Panc1 (cell line): Measurements from ENCODE around the gene CDC6.

Experiments used
- POLR2AphosphoS5 ChIP-seq: IDR thresholded peaks from 2 replicates; pipeline ENCODE4 v1.6.1; 2012; ENCODE audit warnings: mild to moderate bottlenecking, low read depth, low read length, moderate library complexity
- SIN3A ChIP-seq: IDR thresholded peaks from 2 replicates; pipeline ENCODE4 v1.6.1; 2012; ENCODE audit warnings: low read depth, mild to moderate bottlenecking, low read length, moderate library complexity, borderline replicate concordance; ENCODE audit not compliant: insufficient read depth
- TCF7L2 ChIP-seq: IDR thresholded peaks from 2 replicates; pipeline ENCODE4 v1.6.1; 2011; ENCODE audit warnings: mild to moderate bottlenecking, low read depth, low read length, inconsistent platforms
- TF ChIP-seq, protein P1 (sequence below): fragments of 450-650 bp; IDR thresholded peaks from 2 replicates; pipeline ENCODE4 v1.5.1; 2017; ENCODE audit warnings: mild to moderate bottlenecking
- TF ChIP-seq, protein P2 (sequence below), 2 experiments: IDR thresholded peaks; 2 replicates each; pipeline ENCODE4 v1.6.1; 2011 to 2012; ENCODE audit warnings: low read depth in 2 of 2, control low read depth in 1 of 2, low read length in 1 of 2, mild to moderate bottlenecking in 1 of 2, moderate library complexity in 1 of 2; ENCODE audit not compliant: insufficient read depth in 1 of 2

DNA sequence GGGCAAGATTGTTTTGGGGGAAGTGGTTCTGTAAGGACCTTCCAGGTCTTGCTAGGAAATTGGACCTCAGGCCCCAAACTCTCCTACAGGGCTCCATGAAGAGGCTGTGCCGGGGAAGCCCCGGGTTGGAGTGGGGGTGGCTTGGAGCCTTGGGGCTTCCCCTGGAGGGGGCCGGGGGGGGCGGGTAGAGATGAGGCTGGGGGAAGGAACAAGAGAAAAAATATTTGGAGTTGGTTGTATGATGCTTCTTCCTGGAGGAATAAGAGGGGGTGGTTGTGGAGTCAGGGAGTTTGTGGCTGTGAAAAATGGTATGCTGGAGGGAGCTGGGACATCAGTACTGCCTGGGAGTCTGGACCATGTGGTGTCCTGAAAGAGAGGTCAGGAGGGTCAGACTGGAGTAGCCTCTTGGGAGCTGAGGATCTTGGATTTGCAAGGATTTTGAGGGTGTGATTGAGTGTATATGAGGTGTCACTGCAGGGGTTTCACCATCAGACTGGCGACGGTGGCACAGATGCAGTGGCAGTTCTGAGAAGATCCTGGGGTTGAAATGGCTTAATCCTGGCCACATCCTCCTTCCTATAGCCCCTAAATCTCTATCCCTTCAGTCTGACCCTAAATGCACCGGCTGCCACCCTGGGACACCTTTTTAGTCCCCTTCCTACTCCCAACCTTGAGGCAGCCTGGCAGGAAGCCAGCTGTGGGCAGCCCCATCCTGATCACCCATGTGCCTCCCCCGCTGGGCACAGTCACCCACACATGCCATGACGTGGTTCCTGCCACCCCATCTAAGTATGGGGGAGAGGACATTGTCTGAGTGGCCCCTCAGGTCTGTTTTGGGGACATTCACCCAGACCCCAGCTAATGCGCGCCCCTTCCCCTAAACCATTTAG, 32.2 kb downstream of the CDC6 start:
- TF ChIP-seq, protein P1, sequence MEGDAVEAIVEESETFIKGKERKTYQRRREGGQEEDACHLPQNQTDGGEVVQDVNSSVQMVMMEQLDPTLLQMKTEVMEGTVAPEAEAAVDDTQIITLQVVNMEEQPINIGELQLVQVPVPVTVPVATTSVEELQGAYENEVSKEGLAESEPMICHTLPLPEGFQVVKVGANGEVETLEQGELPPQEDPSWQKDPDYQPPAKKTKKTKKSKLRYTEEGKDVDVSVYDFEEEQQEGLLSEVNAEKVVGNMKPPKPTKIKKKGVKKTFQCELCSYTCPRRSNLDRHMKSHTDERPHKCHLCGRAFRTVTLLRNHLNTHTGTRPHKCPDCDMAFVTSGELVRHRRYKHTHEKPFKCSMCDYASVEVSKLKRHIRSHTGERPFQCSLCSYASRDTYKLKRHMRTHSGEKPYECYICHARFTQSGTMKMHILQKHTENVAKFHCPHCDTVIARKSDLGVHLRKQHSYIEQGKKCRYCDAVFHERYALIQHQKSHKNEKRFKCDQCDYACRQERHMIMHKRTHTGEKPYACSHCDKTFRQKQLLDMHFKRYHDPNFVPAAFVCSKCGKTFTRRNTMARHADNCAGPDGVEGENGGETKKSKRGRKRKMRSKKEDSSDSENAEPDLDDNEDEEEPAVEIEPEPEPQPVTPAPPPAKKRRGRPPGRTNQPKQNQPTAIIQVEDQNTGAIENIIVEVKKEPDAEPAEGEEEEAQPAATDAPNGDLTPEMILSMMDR: no peak
- no peak for TF ChIP-seq SIN3A
- no peak for TF ChIP-seq POLR2AphosphoS5
- no peak for TF ChIP-seq TCF7L2
- TF ChIP-seq, protein P2, sequence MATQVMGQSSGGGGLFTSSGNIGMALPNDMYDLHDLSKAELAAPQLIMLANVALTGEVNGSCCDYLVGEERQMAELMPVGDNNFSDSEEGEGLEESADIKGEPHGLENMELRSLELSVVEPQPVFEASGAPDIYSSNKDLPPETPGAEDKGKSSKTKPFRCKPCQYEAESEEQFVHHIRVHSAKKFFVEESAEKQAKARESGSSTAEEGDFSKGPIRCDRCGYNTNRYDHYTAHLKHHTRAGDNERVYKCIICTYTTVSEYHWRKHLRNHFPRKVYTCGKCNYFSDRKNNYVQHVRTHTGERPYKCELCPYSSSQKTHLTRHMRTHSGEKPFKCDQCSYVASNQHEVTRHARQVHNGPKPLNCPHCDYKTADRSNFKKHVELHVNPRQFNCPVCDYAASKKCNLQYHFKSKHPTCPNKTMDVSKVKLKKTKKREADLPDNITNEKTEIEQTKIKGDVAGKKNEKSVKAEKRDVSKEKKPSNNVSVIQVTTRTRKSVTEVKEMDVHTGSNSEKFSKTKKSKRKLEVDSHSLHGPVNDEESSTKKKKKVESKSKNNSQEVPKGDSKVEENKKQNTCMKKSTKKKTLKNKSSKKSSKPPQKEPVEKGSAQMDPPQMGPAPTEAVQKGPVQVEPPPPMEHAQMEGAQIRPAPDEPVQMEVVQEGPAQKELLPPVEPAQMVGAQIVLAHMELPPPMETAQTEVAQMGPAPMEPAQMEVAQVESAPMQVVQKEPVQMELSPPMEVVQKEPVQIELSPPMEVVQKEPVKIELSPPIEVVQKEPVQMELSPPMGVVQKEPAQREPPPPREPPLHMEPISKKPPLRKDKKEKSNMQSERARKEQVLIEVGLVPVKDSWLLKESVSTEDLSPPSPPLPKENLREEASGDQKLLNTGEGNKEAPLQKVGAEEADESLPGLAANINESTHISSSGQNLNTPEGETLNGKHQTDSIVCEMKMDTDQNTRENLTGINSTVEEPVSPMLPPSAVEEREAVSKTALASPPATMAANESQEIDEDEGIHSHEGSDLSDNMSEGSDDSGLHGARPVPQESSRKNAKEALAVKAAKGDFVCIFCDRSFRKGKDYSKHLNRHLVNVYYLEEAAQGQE (IDR thresholded peaks at IDR 0.05; ENCODE audit: insufficient read depth in 1 of 2, low read depth in 2 of 2, low read length in 1 of 2): no peak
